OCI-LY1 (cell line): ENCODE data around the gene FASN.

ENCODE experiments used
- CTCF ChIP-seq: fragments of 200-600 bp; sonication (generic), shearing (Covaris generic); IDR thresholded peaks from 2 replicates; pipeline ENCODE4 v1.5.1; 2017; ENCODE audit warnings: mild to moderate bottlenecking, antibody characterized with exemption, low read length, moderate library complexity, mixed read lengths
- EZH2 ChIP-seq: fragments of 200-600 bp; sonication (generic), shearing (Covaris generic); IDR thresholded peaks from 2 replicates; pipeline ENCODE4 v1.8.0; 2017; ENCODE audit warnings: borderline replicate concordance, mixed run types, mild to moderate bottlenecking, antibody characterized with exemption, low read length, moderate library complexity, mixed read lengths

GRCh38 chr17:82084373-82085030 lies 13.5 kb downstream of the FASN start:
- no peak for TF ChIP-seq CTCF
- TF ChIP-seq EZH2: no peak
